Measurements from ENCODE around the gene NBDY. TPM values are rescaled to one million over a fixed set of nuclear protein-coding genes. Genes with fewer than 3 reads are reported as not detected.
"Not testable (repeated sequence)": the region's sequence is repeated elsewhere in the genome, so short reads cannot be mapped to it uniquely, and the experiment has no call there.

Gene NBDY
- total and polyA plus RNA-seq, 2 of the 13 experiments (the other 11 are each of a cell fraction or from before 2014, with no cell fraction given) = 1.4 to 1.7 TPM

- TF ChIP-seq, protein P1, sequence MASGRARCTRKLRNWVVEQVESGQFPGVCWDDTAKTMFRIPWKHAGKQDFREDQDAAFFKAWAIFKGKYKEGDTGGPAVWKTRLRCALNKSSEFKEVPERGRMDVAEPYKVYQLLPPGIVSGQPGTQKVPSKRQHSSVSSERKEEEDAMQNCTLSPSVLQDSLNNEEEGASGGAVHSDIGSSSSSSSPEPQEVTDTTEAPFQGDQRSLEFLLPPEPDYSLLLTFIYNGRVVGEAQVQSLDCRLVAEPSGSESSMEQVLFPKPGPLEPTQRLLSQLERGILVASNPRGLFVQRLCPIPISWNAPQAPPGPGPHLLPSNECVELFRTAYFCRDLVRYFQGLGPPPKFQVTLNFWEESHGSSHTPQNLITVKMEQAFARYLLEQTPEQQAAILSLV (CRISPR knock-in tag; IDR thresholded peaks at IDR 0.05; ENCODE audit: borderline replicate concordance) = no peak
- TF ChIP-seq ZNF251 (CRISPR knock-in tag; IDR thresholded peaks at IDR 0.05) = no peak
Measured at GRCh38 chrX:56805399-56805798, 76.4 kb downstream of the NBDY start (continued).

- in situ Hi-C loops (cut with HindIII; ENCODE audit: extremely low pct_ligation_motif_present, low pct_unique_long_range_greater_than_20kb) = loop anchor here (25.0 kb wide), 1 partner anchor 181 kb away; the partner anchor contains the start of gene SPIN3
- H3K9me3 ChIP-seq (ENCODE audit: low read length); H3K4me1 ChIP-seq (ENCODE audit: insufficient read depth, low read length); H3K79me2 ChIP-seq (ENCODE audit: insufficient read depth, low read length); H3K9ac ChIP-seq (ENCODE audit: insufficient read depth, low read depth, low read length); ATAC-seq; POLR2A ChIA-PET; intact Hi-C loops (cut with micrococcal nuclease; ENCODE audit: unreplicated experiment); FAIRE-seq; H3K4me2 ChIP-seq (ENCODE audit: low read depth, low read length); BruUV-seq (replicated peaks); CTCF ChIA-PET (ENCODE audit: low intra/inter-chr PET ratio, low total read pairs); H3K36me3 ChIP-seq (replicated peaks in 1 of 2; ENCODE audit: control insufficient read depth in 1 of 2, insufficient read depth in 2 of 2, low read length in 2 of 2); H4K20me1 ChIP-seq (ENCODE audit: insufficient read depth, low read length); DNase-seq (ENCODE audit: low spot score); H3K27me3 ChIP-seq (ENCODE audit: control insufficient read depth in 1 of 2, insufficient read depth in 2 of 2, low read length in 2 of 2); H3K27ac ChIP-seq (ENCODE audit: extremely low read length, insufficient read depth, low read length); H2AFZ ChIP-seq (ENCODE audit: low read length); H3K4me3 ChIP-seq (replicated peaks in 1 of 3; ENCODE audit: insufficient read depth in 1 of 3, low read depth in 2 of 3, low read length in 3 of 3): not testable (repeated sequence)
- WGBS (ENCODE audit: low lambda C conversion rate) = 58% methylated on average over 2 of the region's 2 CpGs
Measured at GRCh38 chrX:56806176-56806575, 77.1 kb downstream of the NBDY start.

DNA sequence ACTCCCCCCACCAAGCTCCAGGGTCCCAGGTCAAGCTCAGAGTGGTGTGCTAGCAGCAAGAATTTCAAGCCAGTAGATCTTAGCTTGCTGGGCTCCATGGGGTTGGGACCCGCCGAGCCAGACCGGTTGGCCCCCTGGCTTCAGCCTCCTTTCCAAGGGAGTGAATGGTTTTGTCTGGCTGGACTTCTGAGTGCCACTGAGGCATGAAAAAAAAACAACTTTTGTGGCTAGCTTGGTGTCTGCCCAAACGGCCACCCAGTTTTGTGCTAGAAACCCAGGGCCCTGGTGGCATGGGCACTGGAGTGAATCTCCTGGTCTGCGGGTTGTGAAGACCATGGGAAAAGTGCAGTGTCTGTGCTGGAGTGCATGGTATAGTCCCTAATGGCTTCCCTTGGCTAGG, 82.6 kb downstream of the NBDY start:
- H3K27me3 ChIP-seq (ENCODE audit: control insufficient read depth in 1 of 2, insufficient read depth in 2 of 2, low read length in 2 of 2) = no peaks in the 10 kb centered on the region
- no peaks in the 10 kb centered on the region for H3K79me2 ChIP-seq (ENCODE audit: insufficient read depth, low read length)
- POLR2A ChIA-PET = no interaction called here
- no peak overlapping the region for H3K4me3 ChIP-seq (replicated peaks in 1 of 3; ENCODE audit: insufficient read depth in 1 of 3, low read depth in 2 of 3, low read length in 3 of 3)
- no peaks in the 10 kb centered on the region for H3K9me3 ChIP-seq (ENCODE audit: low read length)
- CTCF ChIA-PET (ENCODE audit: low intra/inter-chr PET ratio, low total read pairs) = no interaction called here
- H3K36me3 ChIP-seq (replicated peaks in 1 of 2; ENCODE audit: control insufficient read depth in 1 of 2, insufficient read depth in 2 of 2, low read length in 2 of 2) = no peaks in the 10 kb centered on the region
- FAIRE-seq (no peak), DNase-seq (ENCODE audit: low spot score) (no peak), ATAC-seq (no peak)
- H4K20me1 ChIP-seq (ENCODE audit: insufficient read depth, low read length) = no peaks in the 10 kb centered on the region
- intact Hi-C loops (cut with micrococcal nuclease; ENCODE audit: unreplicated experiment) (no loop called here), in situ Hi-C loops (cut with HindIII; ENCODE audit: extremely low pct_ligation_motif_present, low pct_unique_long_range_greater_than_20kb) (loop anchor here (25.0 kb wide), 1 partner anchor 176 kb away; the partner anchor contains the start of gene SPIN3)
- H3K4me1 ChIP-seq (ENCODE audit: insufficient read depth, low read length) = no peaks in the 10 kb centered on the region
- BruUV-seq (replicated peaks) = no TSS peak
- no peak overlapping the region for H3K27ac ChIP-seq (ENCODE audit: extremely low read length, insufficient read depth, low read length)
- H2AFZ ChIP-seq (ENCODE audit: low read length) = no peak overlapping the region
- 63% methylated on average over 3 of the region's 5 CpGs for WGBS (ENCODE audit: low lambda C conversion rate)
- H3K9ac ChIP-seq (ENCODE audit: insufficient read depth, low read depth, low read length) = no peak overlapping the region
- no peak overlapping the region for H3K4me2 ChIP-seq (ENCODE audit: low read depth, low read length)
- TF ChIP-seq ZSCAN20 (CRISPR knock-in tag; IDR thresholded peaks at IDR 0.05; ENCODE audit: borderline replicate concordance) (no peak), IKZF4 (CRISPR knock-in tag; IDR thresholded peaks at IDR 0.05; ENCODE audit: borderline replicate concordance, low read depth, not compliant biosample characterization) (no peak), NFRKB (IDR thresholded peaks at IDR 0.05) (no peak), ZNF564 (CRISPR knock-in tag; IDR thresholded peaks at IDR 0.05) (no peak), WIZ (CRISPR knock-in tag; IDR thresholded peaks at IDR 0.05) (no peak), TRIM22 (IDR thresholded peaks at IDR 0.05) (no peak), KLF16 (CRISPR knock-in tag; IDR thresholded peaks at IDR 0.05) (no peak), ZFP36L1 (CRISPR knock-in tag; IDR thresholded peaks at IDR 0.05) (no peak), MYC (CRISPR knock-in tag; IDR thresholded peaks at IDR 0.05; ENCODE audit: borderline replicate concordance) (no peak), CHD4 (IDR thresholded peaks at IDR 0.05; ENCODE audit: borderline replicate concordance, low read length) (no peak), STAT6 (CRISPR knock-in tag; IDR thresholded peaks at IDR 0.05; ENCODE audit: borderline replicate concordance) (no peak)
